K562 (cell line): ENCODE results near the gene MSH3. TPM values are rescaled to one million over a fixed set of nuclear protein-coding genes. Genes with fewer than 3 reads are reported as not detected.
A peak's percentile ranks its signal among the peaks of the same experiment; 100 is the strongest.

ENCODE experiments used
- ATAC-seq: fragments of 200-7000 bp; cut with Tn5 transposase; 3 replicates; pipeline ENCODE4 v1.9.1; 2020; ENCODE audit warnings: moderate library complexity
- BruUV-seq: library from RNA; stranded (reverse); fragments of 400-500 nt; replicated peaks from 2 replicates; lab custom pipeline; 2021; lab: Mats Ljungman, UMichigan
- CTCF ChIA-PET: fragments of 300-600 bp; formaldehyde crosslinking; extraction: SDS; loops from one replicate; lab custom pipeline; 2021; ENCODE audit warnings: low intra/inter-chr PET ratio; lab: Yijun Ruan, JAX
- POLR2A ChIA-PET: fragments of 300-600, 350-650 bp; sonication (Branson Sonifier 250); formaldehyde crosslinking; extraction: SDS; loops from one replicate; lab custom pipeline; 2021; ENCODE audit warnings: antibody characterized with exemption, inconsistent platforms; lab: Yijun Ruan, JAX
- DNase-seq, 4 experiments: peaks; one replicate each; pipeline versions ENCODE4 v3.0.0 to v3.0.0-alpha.2; 2011 to 2018; ENCODE audit warnings: low spot score in 3 of 4, mixed read lengths in 3 of 4; ENCODE audit errors: extremely low read depth in 1 of 4
- FAIRE-seq: peaks from 2 replicates; lab custom pipeline; 2011; peaks lifted over from hg19 to GRCh38; lab: Jason Lieb, UNC
- H2AFZ ChIP-seq: 2 replicates; pipeline ENCODE4 v1.6.0; 2011; ENCODE audit warnings: low read depth, low read length, control low read depth, inconsistent platforms
- H3K27ac ChIP-seq: fragments of 200-600 bp; 3 replicates; pipeline ENCODE4 v1.8.0; 2011; ENCODE audit warnings: low read depth, mild to moderate bottlenecking, control low read depth, inconsistent platforms, low read length, moderate library complexity, mixed read lengths; ENCODE audit errors: extremely low read depth
- H3K27me3 ChIP-seq, 2 experiments: fragments of 300-600 bp in 1 of 2; 2 replicates in 1 of 2; 3 replicates in 1 of 2; pipeline versions ENCODE4 v1.6.0 to v1.8.0; 2011; ENCODE audit warnings: inconsistent platforms in 2 of 2, low read length in 2 of 2, mild to moderate bottlenecking in 1 of 2, mixed read lengths in 1 of 2, moderate library complexity in 1 of 2; ENCODE audit not compliant: control insufficient read depth in 2 of 2, insufficient read depth in 2 of 2
- H3K36me3 ChIP-seq: fragments of 300-600 bp; 3 replicates; pipeline ENCODE4 v1.8.0; 2011; ENCODE audit warnings: mild to moderate bottlenecking, low read length, inconsistent platforms; ENCODE audit not compliant: control insufficient read depth, insufficient read depth
- H3K4me1 ChIP-seq, 2 experiments: fragments of 200-600 bp in 1 of 2; replicated peaks in 1 of 2; 2 replicates in 1 of 2; 3 replicates in 1 of 2; pipeline versions ENCODE4 v1.5.1 to v1.8.0; 2011; ENCODE audit warnings: inconsistent platforms in 2 of 2, low read length in 2 of 2, mild to moderate bottlenecking in 1 of 2, mixed read lengths in 1 of 2, moderate library complexity in 1 of 2; ENCODE audit not compliant: control insufficient read depth in 2 of 2, insufficient read depth in 2 of 2
- H3K4me2 ChIP-seq: 2 replicates; pipeline ENCODE4 v1.6.1; 2011; ENCODE audit warnings: low read length, control low read depth, inconsistent platforms, mixed read lengths; ENCODE audit not compliant: insufficient read depth
- H3K4me3 ChIP-seq: fragments of 200-600 bp; sonication (generic), shearing (Covaris generic); 2 replicates; pipeline ENCODE4 v1.5.1; 2016; ENCODE audit warnings: control low read depth, inconsistent platforms
- H3K79me2 ChIP-seq: fragments of 200-600 bp; 3 replicates; pipeline ENCODE4 v1.8.0; 2011; ENCODE audit warnings: low read length, inconsistent platforms; ENCODE audit not compliant: control insufficient read depth, insufficient read depth
- H3K9ac ChIP-seq, 2 experiments: 2 replicates each; pipeline versions ENCODE4 v1.6.0 to v1.6.1; 2011; ENCODE audit warnings: low read depth in 2 of 2, low read length in 2 of 2, control low read depth in 1 of 2, inconsistent platforms in 1 of 2, mild to moderate bottlenecking in 1 of 2, mixed read lengths in 1 of 2; ENCODE audit not compliant: insufficient read depth in 1 of 2
- H3K9me1 ChIP-seq: one replicate; pipeline ENCODE4 v1.6.0; 2011; ENCODE audit warnings: inconsistent platforms, mild to moderate bottlenecking, low read length, moderate library complexity; ENCODE audit not compliant: control insufficient read depth, insufficient read depth
- H3K9me3 ChIP-seq: replicated peaks from 2 replicates; pipeline ENCODE4 v1.5.1; 2011; ENCODE audit warnings: low read depth, low read length, inconsistent platforms; ENCODE audit not compliant: control insufficient read depth, insufficient read depth
- H4K20me1 ChIP-seq: replicated peaks from 2 replicates; pipeline ENCODE4 v1.6.1; 2011; ENCODE audit warnings: low read length, inconsistent platforms, mixed read lengths; ENCODE audit not compliant: control insufficient read depth, insufficient read depth
- CBFA2T3 ChIP-seq: fragments of 450-650 bp; IDR thresholded peaks from 2 replicates; pipeline ENCODE4 v1.6.1; 2017
- CBFB ChIP-seq: sonication (generic); formaldehyde crosslinking; IDR thresholded peaks from 2 replicates; pipeline ENCODE4 v1.4.0; 2020; ENCODE audit warnings: mild to moderate bottlenecking, missing genetic modification reagents
- DEAF1 ChIP-seq: fragments of 450-650 bp; formaldehyde crosslinking; IDR thresholded peaks from 2 replicates; pipeline ENCODE4 v1.4.0; 2020; ENCODE audit warnings: mild to moderate bottlenecking, moderate library complexity
- FIP1L1 ChIP-seq: fragments of 200-400 bp; formaldehyde crosslinking; IDR thresholded peaks from 2 replicates; pipeline ENCODE4 v1.6.1; 2018; ENCODE audit warnings: mild to moderate bottlenecking, low read depth, low read length; ENCODE audit not compliant: poor library complexity, severe bottlenecking
- IRF2 ChIP-seq: sonication (generic); formaldehyde crosslinking; IDR thresholded peaks from 2 replicates; pipeline ENCODE4 v1.8.1; 2022; ENCODE audit warnings: mild to moderate bottlenecking, missing genetic modification reagents
- MEIS2 ChIP-seq: fragments of 450-650 bp; IDR thresholded peaks from 2 replicates; pipeline ENCODE4 v1.6.1; 2014; ENCODE audit warnings: mild to moderate bottlenecking; ENCODE audit not compliant: partially characterized antibody
- MTF1 ChIP-seq: fragments of 250-450 bp; sonication (Bioruptor Pico); IDR thresholded peaks from 2 replicates; pipeline ENCODE4 v1.9.0; 2021; ENCODE audit warnings: moderate library complexity, mild to moderate bottlenecking, inconsistent platforms, borderline replicate concordance
- NFIC ChIP-seq: fragments of 450-650 bp; IDR thresholded peaks from 2 replicates; pipeline ENCODE4 v1.6.1; 2017; ENCODE audit warnings: mild to moderate bottlenecking, inconsistent platforms
- PHB2 ChIP-seq: fragments of 450-650 bp; IDR thresholded peaks from 2 replicates; pipeline ENCODE4 v1.6.1; 2017; ENCODE audit warnings: low read depth
- PHF21A ChIP-seq: fragments of 450-650 bp; IDR thresholded peaks from 2 replicates; pipeline ENCODE4 v1.6.1; 2017; ENCODE audit warnings: low read depth, borderline replicate concordance
- POLR2AphosphoS5 ChIP-seq: IDR thresholded peaks from 2 replicates; pipeline ENCODE4 v1.6.1; 2011; ENCODE audit warnings: mild to moderate bottlenecking, low read depth, low read length, moderate library complexity; ENCODE audit not compliant: control insufficient read depth, insufficient read depth
- SNRNP70 ChIP-seq: fragments of 200-400 bp; formaldehyde crosslinking; optimal IDR thresholded peaks from 2 replicates; pipeline ENCODE3; 2017; ENCODE audit warnings: low read depth, low read length
- TEAD4 ChIP-seq, 2 experiments: sonication (generic) in 1 of 2; formaldehyde crosslinking in 1 of 2; IDR thresholded peaks; 2 replicates each; pipeline versions ENCODE4 v1.6.1 to v1.8.0; 2012 to 2022; ENCODE audit warnings: borderline replicate concordance in 1 of 2, inconsistent platforms in 1 of 2, low read length in 1 of 2, mild to moderate bottlenecking in 1 of 2, missing genetic modification reagents in 1 of 2
- ZNF277 ChIP-seq: fragments of 250-450 bp; sonication (Bioruptor Pico); IDR thresholded peaks from 2 replicates; pipeline ENCODE4 v1.8.0; 2022; ENCODE audit warnings: inconsistent platforms, mild to moderate bottlenecking, moderate library complexity, borderline replicate concordance
- ZNF311 ChIP-seq: fragments of 250-450 bp; sonication (Bioruptor Pico); IDR thresholded peaks from 2 replicates; pipeline ENCODE4 v1.4.0; 2020; ENCODE audit warnings: mild to moderate bottlenecking, moderate library complexity
- ZNF644 ChIP-seq: fragments of 200-800 bp; sonication (Bioruptor generic); IDR thresholded peaks from 2 replicates; pipeline ENCODE4 v1.6.1; 2016; ENCODE audit warnings: low read depth, missing genetic modification characterization, missing compliant biosample characterization
- ZNF699 ChIP-seq: fragments of 250-450 bp; sonication (Bioruptor Pico); IDR thresholded peaks from 2 replicates; pipeline ENCODE4 v1.8.0; 2021; ENCODE audit warnings: mild to moderate bottlenecking, moderate library complexity; ENCODE audit not compliant: insufficient replicate concordance
- ZNF785 ChIP-seq: fragments of 250-450 bp; sonication (Bioruptor Pico); IDR thresholded peaks from 2 replicates; pipeline ENCODE4 v1.4.0; 2020; ENCODE audit warnings: mild to moderate bottlenecking
- ZNF830 ChIP-seq: fragments of 250-450 bp; sonication (Bioruptor Pico); IDR thresholded peaks from 2 replicates; pipeline ENCODE4 v1.5.0; 2021; ENCODE audit warnings: mild to moderate bottlenecking
- WGBS: fragments of 100-300 bp; shearing (Covaris generic); methylation state at CpG from one replicate; pipeline ENCODE4 v1.1.6; 2016; ENCODE audit warnings: low coverage, mixed read lengths; ENCODE audit not compliant: insufficient coverage; ENCODE audit errors: missing lambda C conversion rate; 5-methylcytosine and 5-hydroxymethylcytosine counted together
- in situ Hi-C: fragments of 300-500 bp; cut with MboI; formaldehyde crosslinking; loops from 4 replicates; pipeline ENCODE4 v1.15.0; 2018; ENCODE audit warnings: inconsistent platforms, mixed read lengths
- intact Hi-C: fragments of 100-400 bp; cut with micrococcal nuclease; formaldehyde crosslinking; loops from 2 replicates; pipeline ENCODE4 v1.14.2; 2022
- polyA plus RNA-seq, 8 experiments: library from polyadenylated mRNA; depleted of rRNA in 4 of 8; stranded (reverse) in 5 of 8; unstranded in 3 of 8; fragments of >200 nt; fragmentation: Nextera tagmentation in 2 of 8; fragmentation: Illumina TruSeq in 1 of 8; extraction: Ambion mirVana in 2 of 8; extraction: Trizol in 1 of 8; gene quantifications; 2 replicates each; pipeline versions ENCODE4 v1.2.1 to v1.2.3, GENCODE V29; 2011 to 2014; ENCODE audit warnings: inconsistent platforms in 1 of 8, missing spikeins in 1 of 8
- total RNA-seq, 7 experiments: library from RNA; depleted of rRNA in 6 of 7; stranded (reverse); fragments of >200 nt in 6 of 7; fragmentation: Illumina TruSeq in 2 of 7; extraction: Trizol in 2 of 7; gene quantifications; 2 replicates each; pipeline versions ENCODE4 v1.2.1 to v1.2.3, GENCODE V29; 2011 to 2021; ENCODE audit warnings: low replicate concordance in 1 of 7

MSH3 gene
- total and polyA plus RNA-seq, 9 of the 15 experiments (the other 6 are each of a cell fraction or from before 2014, with no cell fraction given) = 3.9 to 17.2 (median 13.2) TPM

GRCh38 chr5:80631278-80632259 is 22.9 kb upstream of the MSH3 start:
- no peak overlapping the region for H3K4me2 ChIP-seq
- no peaks in the 10 kb centered on the region for H3K9me1 ChIP-seq
- ATAC-seq (peak; percentile 73), FAIRE-seq (peak; percentile 52), DNase-seq (peak; percentile 32 to 57 (median 46))
- no peak overlapping the region for H2AFZ ChIP-seq
- no peak overlapping the region for H3K4me3 ChIP-seq
- no peak overlapping the region for H3K9ac ChIP-seq
- ChIA-PET CTCF (no interaction called here), POLR2A (interaction anchor here (0.6 to 1.4 kb wide), 2 partner anchors 23 to 1525 kb away, joined by 3 read pairs; partner anchors contain the start of genes DHFR and MSH3)
- H3K4me1 ChIP-seq = peaks cover 0 to 3% of the 10 kb centered on the region in 2 experiments; a peak in 2 of 5 replicates
- in situ Hi-C loops (no loop called here), intact Hi-C loops (no loop called here)
- no peaks in the 10 kb centered on the region for H3K27me3 ChIP-seq
- H3K36me3 ChIP-seq = peaks cover 55% of the 10 kb centered on the region
- no peaks in the 10 kb centered on the region for H4K20me1 ChIP-seq
- H3K27ac ChIP-seq = no peak overlapping the region
- 75% methylated on average over 11 of the region's 11 CpGs for WGBS
- no peaks in the 10 kb centered on the region for H3K79me2 ChIP-seq
- H3K9me3 ChIP-seq = no peaks in the 10 kb centered on the region
- no TSS peak for BruUV-seq
- TF ChIP-seq IRF2 (CRISPR knock-in tag) = no peak
- peak; percentile 77 for TF ChIP-seq CBFA2T3
- TF ChIP-seq FIP1L1 = no peak
- no peak for TF ChIP-seq ZNF277
- TF ChIP-seq ZNF644 (tag) = no peak
- no peak for TF ChIP-seq CBFB (CRISPR knock-in tag)
- TF ChIP-seq DEAF1 (CRISPR knock-in tag) = no peak
- 0 out of 2 replicates have a peak, but pooled peaks have one; percentile 38 for TF ChIP-seq POLR2AphosphoS5
- no peak for TF ChIP-seq PHF21A
- TF ChIP-seq NFIC = no peak
- 0 out of 2 replicates have a peak, but pooled peaks have one; percentile 22 for TF ChIP-seq TEAD4 (IDR thresholded peaks at IDR 0.05; ENCODE audit: low read length)
- TF ChIP-seq TEAD4 (CRISPR knock-in tag; IDR thresholded peaks at IDR 0.05; ENCODE audit: borderline replicate concordance) = no peak
- no peak for TF ChIP-seq SNRNP70
- TF ChIP-seq ZNF830 (CRISPR knock-in tag) = no peak
- no peak for TF ChIP-seq MEIS2
- TF ChIP-seq MTF1 (CRISPR knock-in tag) = no peak
- no peak for TF ChIP-seq ZNF699 (CRISPR knock-in tag)
- no peak for TF ChIP-seq PHB2
- no peak for TF ChIP-seq ZNF311 (CRISPR knock-in tag)
- TF ChIP-seq ZNF785 (CRISPR knock-in tag) = no peak
